HEK293 (cell line): ENCODE results near the gene USP2.

Experiments
- CTCF ChIA-PET: fragments of 350-600 bp; formaldehyde crosslinking; extraction: SDS; loops from one replicate; lab custom pipeline; 2021; ENCODE audit warnings: antibody characterized with exemption; lab: Yijun Ruan, JAX
- POLR2A ChIA-PET: fragments of 300-600 bp; formaldehyde crosslinking; extraction: SDS; loops from one replicate; lab custom pipeline; 2020; ENCODE audit warnings: antibody characterized with exemption, inconsistent platforms; lab: Yijun Ruan, JAX
- H3K27ac ChIP-seq: fragments of 200-500 bp; sonication (Bioruptor generic); 2 replicates; pipeline ENCODE4 v1.5.1; 2014; ENCODE audit warnings: low read depth, low read length, control low read depth, inconsistent platforms; ENCODE audit errors: extremely low read depth
- H3K36me3 ChIP-seq, 2 experiments: fragments of 200-500 bp in 1 of 2; sonication (Bioruptor generic) in 1 of 2; 1 replicate in 1 of 2; 2 replicates in 1 of 2; pipeline ENCODE4 v1.5.1; 2014 to 2017; ENCODE audit warnings: inconsistent platforms in 2 of 2, low read length in 2 of 2; ENCODE audit not compliant: control insufficient read depth in 2 of 2, insufficient read depth in 1 of 2
- H3K4me1 ChIP-seq: fragments of 200-500 bp; sonication (Bioruptor generic); 2 replicates; pipeline ENCODE4 v1.5.1; 2014; ENCODE audit warnings: mild to moderate bottlenecking, low read length, inconsistent platforms; ENCODE audit not compliant: control insufficient read depth, insufficient read depth
- H3K4me3 ChIP-seq: 2 replicates; pipeline ENCODE4 v1.5.1; 2011; ENCODE audit warnings: low read depth, mild to moderate bottlenecking, control low read depth, low read length, moderate library complexity
- H3K9me3 ChIP-seq: fragments of 200-500 bp; sonication (Bioruptor generic); 2 replicates; pipeline ENCODE4 v1.5.1; 2014; ENCODE audit warnings: low read depth, low read length, inconsistent platforms; ENCODE audit not compliant: control insufficient read depth, insufficient read depth
- BCL11A ChIP-seq: fragments of 450-650 bp; formaldehyde crosslinking; IDR thresholded peaks from 2 replicates; pipeline ENCODE4 v1.5.1; 2016; ENCODE audit warnings: low read depth, missing biosample characterization, missing genetic modification characterization
- BCL11B ChIP-seq: fragments of 450-650 bp; formaldehyde crosslinking; IDR thresholded peaks from 2 replicates; pipeline ENCODE4 v1.5.1; 2016; ENCODE audit warnings: low read depth, missing biosample characterization, missing genetic modification characterization
- FEZF1 ChIP-seq: fragments of 450-650 bp; formaldehyde crosslinking; IDR thresholded peaks from 2 replicates; pipeline ENCODE4 v1.5.1; 2016; ENCODE audit warnings: missing biosample characterization, missing genetic modification characterization
- HOXA7 ChIP-seq: sonication (generic); formaldehyde crosslinking; IDR thresholded peaks from 2 replicates; pipeline ENCODE4 v1.8.1; 2022; ENCODE audit warnings: missing genetic modification reagents, borderline replicate concordance
- HOXD13 ChIP-seq: sonication (generic); formaldehyde crosslinking; IDR thresholded peaks from 2 replicates; pipeline ENCODE4 v1.8.0; 2022; ENCODE audit warnings: missing genetic modification reagents, borderline replicate concordance
- SCRT2 ChIP-seq: fragments of 450-650 bp; formaldehyde crosslinking; IDR thresholded peaks from 2 replicates; pipeline ENCODE4 v1.5.1; 2016; ENCODE audit warnings: missing biosample characterization, missing genetic modification characterization
- WT1 ChIP-seq: fragments of 450-650 bp; formaldehyde crosslinking; IDR thresholded peaks from 2 replicates; pipeline ENCODE4 v1.5.1; 2016; ENCODE audit warnings: missing biosample characterization, missing genetic modification characterization
- ZBTB17 ChIP-seq: fragments of 450-650 bp; formaldehyde crosslinking; IDR thresholded peaks from 2 replicates; pipeline ENCODE4 v1.5.1; 2016; ENCODE audit warnings: missing biosample characterization, missing genetic modification characterization
- ZFP3 ChIP-seq: fragments of 450-650 bp; formaldehyde crosslinking; IDR thresholded peaks from 2 replicates; pipeline ENCODE4 v1.5.1; 2016; ENCODE audit warnings: low read depth, missing biosample characterization, missing genetic modification characterization
- ZNF248 ChIP-seq: fragments of 450-650 bp; formaldehyde crosslinking; IDR thresholded peaks from 2 replicates; pipeline ENCODE4 v1.5.1; 2017; ENCODE audit warnings: missing biosample characterization, missing genetic modification characterization
- ZNF292 ChIP-seq: fragments of 450-650 bp; formaldehyde crosslinking; IDR thresholded peaks from 2 replicates; pipeline ENCODE4 v1.5.1; 2016; ENCODE audit warnings: low read depth, missing biosample characterization, missing genetic modification characterization, borderline replicate concordance
- ZNF335 ChIP-seq: fragments of 450-650 bp; formaldehyde crosslinking; conservative IDR thresholded peaks from 2 replicates; pipeline ENCODE4 v1.5.1; 2016; ENCODE audit warnings: missing biosample characterization, missing genetic modification characterization
- ZNF37A ChIP-seq: fragments of 450-650 bp; IDR thresholded peaks from 2 replicates; pipeline ENCODE4 v1.5.1; 2018; ENCODE audit warnings: missing biosample characterization, missing genetic modification characterization
- ZNF530 ChIP-seq: fragments of 450-650 bp; formaldehyde crosslinking; IDR thresholded peaks from 2 replicates; pipeline ENCODE4 v1.5.1; 2016; ENCODE audit warnings: low read depth, missing biosample characterization, missing genetic modification characterization
- ZNF561 ChIP-seq: fragments of 450-650 bp; IDR thresholded peaks from 2 replicates; pipeline ENCODE4 v1.5.1; 2018; ENCODE audit warnings: missing biosample characterization, missing genetic modification characterization, borderline replicate concordance
- ZSCAN16 ChIP-seq: fragments of 450-650 bp; formaldehyde crosslinking; IDR thresholded peaks from 2 replicates; pipeline ENCODE4 v1.5.1; 2016; ENCODE audit warnings: missing biosample characterization, missing genetic modification characterization
- ZXDB ChIP-seq: fragments of 450-650 bp; formaldehyde crosslinking; IDR thresholded peaks from 2 replicates; pipeline ENCODE4 v1.5.1; 2016; ENCODE audit warnings: missing biosample characterization, missing genetic modification characterization
- TF ChIP-seq, protein P1 (sequence below): fragments of 450-650 bp; formaldehyde crosslinking; conservative IDR thresholded peaks from 2 replicates; pipeline ENCODE4 v1.5.1; 2016; ENCODE audit warnings: low read depth, missing biosample characterization, missing genetic modification characterization
- TF ChIP-seq, protein P2 (sequence below): fragments of 450-650 bp; formaldehyde crosslinking; IDR thresholded peaks from 2 replicates; pipeline ENCODE4 v1.5.1; 2016; ENCODE audit warnings: missing biosample characterization, missing genetic modification characterization
- TF ChIP-seq, protein P3 (sequence below): fragments of 450-650 bp; formaldehyde crosslinking; conservative IDR thresholded peaks from 2 replicates; pipeline ENCODE4 v1.5.1; 2016; ENCODE audit warnings: low read depth, missing biosample characterization, missing genetic modification characterization
- TF ChIP-seq, protein P4 (sequence below): fragments of 450-650 bp; formaldehyde crosslinking; IDR thresholded peaks from 2 replicates; pipeline ENCODE4 v1.5.1; 2016; ENCODE audit warnings: missing biosample characterization, missing genetic modification characterization, borderline replicate concordance

Gene USP2

DNA sequence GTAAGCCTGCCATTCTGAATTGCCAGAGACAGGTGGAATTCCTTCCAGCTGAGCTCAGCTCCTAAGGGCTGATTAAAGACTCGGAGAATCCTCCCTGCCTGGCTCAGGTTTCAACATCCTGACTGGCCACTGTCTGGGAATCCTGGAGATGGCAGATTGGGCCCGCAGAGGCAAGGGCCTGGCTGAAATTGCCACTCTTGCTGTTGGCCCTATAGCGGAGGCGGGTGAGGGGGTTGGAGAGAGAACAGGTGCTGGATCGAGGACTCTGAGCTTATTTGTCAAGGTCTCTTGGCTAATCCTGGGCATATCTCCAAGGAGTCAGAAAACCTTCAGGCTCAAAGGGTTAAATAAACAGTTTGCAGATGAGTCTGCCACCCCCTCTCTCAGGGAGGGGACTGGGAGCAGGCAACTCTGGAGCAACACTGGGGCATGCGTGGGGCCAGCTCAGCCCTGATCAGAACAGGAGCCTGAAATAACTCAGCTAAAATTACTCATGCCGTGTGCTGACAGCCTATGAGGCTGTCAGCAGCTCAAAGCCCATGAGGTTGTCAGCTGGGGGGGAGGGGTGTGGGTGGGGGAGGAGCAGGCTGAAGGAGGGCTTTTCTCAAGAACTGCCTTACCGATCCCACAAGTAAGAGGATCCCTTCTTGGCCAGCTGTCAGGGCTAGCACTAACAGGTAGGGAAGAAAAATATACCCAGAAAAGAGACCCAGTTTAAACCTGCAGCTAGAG, 20.3 kb downstream of the USP2 start:
- no peak overlapping the region; the same call in 1 of the 2 replicates for H3K4me3 ChIP-seq
- ChIA-PET POLR2A (interaction anchor here (0.5 to 2.7 kb wide), 20 partner anchors 9 to 509 kb away, joined by 3 to 39 read pairs (median 4); partner anchors contain the start of genes C1QTNF5, CBL, DPAGT1 and HMBS), CTCF (interaction anchor here (0.6 to 2.5 kb wide), 17 partner anchors 9 to 618 kb away, joined by 3 to 33 read pairs (median 5); partner anchors contain the start of genes MFRP and USP2)
- no peaks in the 10 kb centered on the region for H3K9me3 ChIP-seq
- H3K36me3 ChIP-seq = peaks cover 0 to 35% of the 10 kb centered on the region in 2 experiments; a peak in 1 of 3 replicates
- peaks cover 9% of the 10 kb centered on the region for H3K4me1 ChIP-seq
- H3K27ac ChIP-seq = peak overlapping the region; percentile 49; the same call in 1 of the 2 replicates
- no peak for TF ChIP-seq HOXA7 (CRISPR knock-in tag)
- no peak for TF ChIP-seq HOXD13 (CRISPR knock-in tag)
- TF ChIP-seq BCL11B (tag by site-specific recombination) = no peak
- TF ChIP-seq, protein P1, sequence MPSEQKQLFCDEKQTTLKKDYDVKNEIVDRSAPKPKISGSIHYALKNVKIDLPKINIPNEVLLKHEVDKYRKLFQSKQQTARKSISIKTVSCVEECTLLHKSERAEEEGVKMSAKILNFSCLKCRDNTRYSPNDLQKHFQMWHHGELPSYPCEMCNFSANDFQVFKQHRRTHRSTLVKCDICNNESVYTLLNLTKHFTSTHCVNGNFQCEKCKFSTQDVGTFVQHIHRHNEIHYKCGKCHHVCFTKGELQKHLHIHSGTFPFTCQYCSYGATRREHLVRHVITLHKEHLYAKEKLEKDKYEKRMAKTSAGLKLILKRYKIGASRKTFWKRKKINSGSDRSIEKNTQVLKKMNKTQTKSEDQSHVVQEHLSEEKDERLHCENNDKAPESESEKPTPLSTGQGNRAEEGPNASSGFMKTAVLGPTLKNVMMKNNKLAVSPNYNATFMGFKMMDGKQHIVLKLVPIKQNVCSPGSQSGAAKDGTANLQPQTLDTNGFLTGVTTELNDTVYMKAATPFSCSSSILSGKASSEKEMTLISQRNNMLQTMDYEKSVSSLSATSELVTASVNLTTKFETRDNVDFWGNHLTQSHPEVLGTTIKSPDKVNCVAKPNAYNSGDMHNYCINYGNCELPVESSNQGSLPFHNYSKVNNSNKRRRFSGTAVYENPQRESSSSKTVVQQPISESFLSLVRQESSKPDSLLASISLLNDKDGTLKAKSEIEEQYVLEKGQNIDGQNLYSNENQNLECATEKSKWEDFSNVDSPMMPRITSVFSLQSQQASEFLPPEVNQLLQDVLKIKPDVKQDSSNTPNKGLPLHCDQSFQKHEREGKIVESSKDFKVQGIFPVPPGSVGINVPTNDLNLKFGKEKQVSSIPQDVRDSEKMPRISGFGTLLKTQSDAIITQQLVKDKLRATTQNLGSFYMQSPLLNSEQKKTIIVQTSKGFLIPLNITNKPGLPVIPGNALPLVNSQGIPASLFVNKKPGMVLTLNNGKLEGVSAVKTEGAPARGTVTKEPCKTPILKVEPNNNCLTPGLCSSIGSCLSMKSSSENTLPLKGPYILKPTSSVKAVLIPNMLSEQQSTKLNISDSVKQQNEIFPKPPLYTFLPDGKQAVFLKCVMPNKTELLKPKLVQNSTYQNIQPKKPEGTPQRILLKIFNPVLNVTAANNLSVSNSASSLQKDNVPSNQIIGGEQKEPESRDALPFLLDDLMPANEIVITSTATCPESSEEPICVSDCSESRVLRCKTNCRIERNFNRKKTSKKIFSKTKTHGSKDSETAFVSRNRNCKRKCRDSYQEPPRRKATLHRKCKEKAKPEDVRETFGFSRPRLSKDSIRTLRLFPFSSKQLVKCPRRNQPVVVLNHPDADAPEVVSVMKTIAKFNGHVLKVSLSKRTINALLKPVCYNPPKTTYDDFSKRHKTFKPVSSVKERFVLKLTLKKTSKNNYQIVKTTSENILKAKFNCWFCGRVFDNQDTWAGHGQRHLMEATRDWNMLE = no peak
- peak; percentile 88 for TF ChIP-seq WT1 (tag by site-specific recombination)
- TF ChIP-seq ZBTB17 (tag by site-specific recombination) = peak; percentile 98
- TF ChIP-seq, protein P2, sequence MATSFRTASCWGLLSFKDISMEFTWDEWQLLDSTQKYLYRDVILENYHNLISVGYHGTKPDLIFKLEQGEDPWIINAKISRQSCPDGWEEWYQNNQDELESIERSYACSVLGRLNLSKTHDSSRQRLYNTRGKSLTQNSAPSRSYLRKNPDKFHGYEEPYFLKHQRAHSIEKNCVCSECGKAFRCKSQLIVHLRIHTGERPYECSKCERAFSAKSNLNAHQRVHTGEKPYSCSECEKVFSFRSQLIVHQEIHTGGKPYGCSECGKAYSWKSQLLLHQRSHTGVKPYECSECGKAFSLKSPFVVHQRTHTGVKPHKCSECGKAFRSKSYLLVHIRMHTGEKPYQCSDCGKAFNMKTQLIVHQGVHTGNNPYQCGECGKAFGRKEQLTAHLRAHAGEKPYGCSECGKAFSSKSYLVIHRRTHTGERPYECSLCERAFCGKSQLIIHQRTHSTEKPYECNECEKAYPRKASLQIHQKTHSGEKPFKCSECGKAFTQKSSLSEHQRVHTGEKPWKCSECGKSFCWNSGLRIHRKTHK (tag by site-specific recombination) = no peak
- TF ChIP-seq, protein P3, sequence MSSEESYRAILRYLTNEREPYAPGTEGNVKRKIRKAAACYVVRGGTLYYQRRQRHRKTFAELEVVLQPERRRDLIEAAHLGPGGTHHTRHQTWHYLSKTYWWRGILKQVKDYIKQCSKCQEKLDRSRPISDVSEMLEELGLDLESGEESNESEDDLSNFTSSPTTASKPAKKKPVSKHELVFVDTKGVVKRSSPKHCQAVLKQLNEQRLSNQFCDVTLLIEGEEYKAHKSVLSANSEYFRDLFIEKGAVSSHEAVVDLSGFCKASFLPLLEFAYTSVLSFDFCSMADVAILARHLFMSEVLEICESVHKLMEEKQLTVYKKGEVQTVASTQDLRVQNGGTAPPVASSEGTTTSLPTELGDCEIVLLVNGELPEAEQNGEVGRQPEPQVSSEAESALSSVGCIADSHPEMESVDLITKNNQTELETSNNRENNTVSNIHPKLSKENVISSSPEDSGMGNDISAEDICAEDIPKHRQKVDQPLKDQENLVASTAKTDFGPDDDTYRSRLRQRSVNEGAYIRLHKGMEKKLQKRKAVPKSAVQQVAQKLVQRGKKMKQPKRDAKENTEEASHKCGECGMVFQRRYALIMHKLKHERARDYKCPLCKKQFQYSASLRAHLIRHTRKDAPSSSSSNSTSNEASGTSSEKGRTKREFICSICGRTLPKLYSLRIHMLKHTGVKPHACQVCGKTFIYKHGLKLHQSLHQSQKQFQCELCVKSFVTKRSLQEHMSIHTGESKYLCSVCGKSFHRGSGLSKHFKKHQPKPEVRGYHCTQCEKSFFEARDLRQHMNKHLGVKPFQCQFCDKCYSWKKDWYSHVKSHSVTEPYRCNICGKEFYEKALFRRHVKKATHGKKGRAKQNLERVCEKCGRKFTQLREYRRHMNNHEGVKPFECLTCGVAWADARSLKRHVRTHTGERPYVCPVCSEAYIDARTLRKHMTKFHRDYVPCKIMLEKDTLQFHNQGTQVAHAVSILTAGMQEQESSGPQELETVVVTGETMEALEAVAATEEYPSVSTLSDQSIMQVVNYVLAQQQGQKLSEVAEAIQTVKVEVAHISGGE (tag by site-specific recombination) = no peak
- no peak for TF ChIP-seq BCL11A (tag by site-specific recombination)
- TF ChIP-seq ZNF292 (tag by site-specific recombination) = no peak
- TF ChIP-seq SCRT2 (tag by site-specific recombination) = peak; percentile 41; the same call in 1 of the 2 replicates
- TF ChIP-seq ZNF248 (tag by site-specific recombination) = no peak
- TF ChIP-seq ZNF561 (tag by site-specific recombination) = no peak
- TF ChIP-seq FEZF1 (tag by site-specific recombination) = peak; percentile 55
- no peak for TF ChIP-seq ZFP3 (tag by site-specific recombination)
- no peak for TF ChIP-seq ZNF530 (tag by site-specific recombination)
- no peak for TF ChIP-seq ZSCAN16 (tag by site-specific recombination)
- TF ChIP-seq ZNF335 (tag by site-specific recombination) = peak; percentile 86
- TF ChIP-seq, protein P4, sequence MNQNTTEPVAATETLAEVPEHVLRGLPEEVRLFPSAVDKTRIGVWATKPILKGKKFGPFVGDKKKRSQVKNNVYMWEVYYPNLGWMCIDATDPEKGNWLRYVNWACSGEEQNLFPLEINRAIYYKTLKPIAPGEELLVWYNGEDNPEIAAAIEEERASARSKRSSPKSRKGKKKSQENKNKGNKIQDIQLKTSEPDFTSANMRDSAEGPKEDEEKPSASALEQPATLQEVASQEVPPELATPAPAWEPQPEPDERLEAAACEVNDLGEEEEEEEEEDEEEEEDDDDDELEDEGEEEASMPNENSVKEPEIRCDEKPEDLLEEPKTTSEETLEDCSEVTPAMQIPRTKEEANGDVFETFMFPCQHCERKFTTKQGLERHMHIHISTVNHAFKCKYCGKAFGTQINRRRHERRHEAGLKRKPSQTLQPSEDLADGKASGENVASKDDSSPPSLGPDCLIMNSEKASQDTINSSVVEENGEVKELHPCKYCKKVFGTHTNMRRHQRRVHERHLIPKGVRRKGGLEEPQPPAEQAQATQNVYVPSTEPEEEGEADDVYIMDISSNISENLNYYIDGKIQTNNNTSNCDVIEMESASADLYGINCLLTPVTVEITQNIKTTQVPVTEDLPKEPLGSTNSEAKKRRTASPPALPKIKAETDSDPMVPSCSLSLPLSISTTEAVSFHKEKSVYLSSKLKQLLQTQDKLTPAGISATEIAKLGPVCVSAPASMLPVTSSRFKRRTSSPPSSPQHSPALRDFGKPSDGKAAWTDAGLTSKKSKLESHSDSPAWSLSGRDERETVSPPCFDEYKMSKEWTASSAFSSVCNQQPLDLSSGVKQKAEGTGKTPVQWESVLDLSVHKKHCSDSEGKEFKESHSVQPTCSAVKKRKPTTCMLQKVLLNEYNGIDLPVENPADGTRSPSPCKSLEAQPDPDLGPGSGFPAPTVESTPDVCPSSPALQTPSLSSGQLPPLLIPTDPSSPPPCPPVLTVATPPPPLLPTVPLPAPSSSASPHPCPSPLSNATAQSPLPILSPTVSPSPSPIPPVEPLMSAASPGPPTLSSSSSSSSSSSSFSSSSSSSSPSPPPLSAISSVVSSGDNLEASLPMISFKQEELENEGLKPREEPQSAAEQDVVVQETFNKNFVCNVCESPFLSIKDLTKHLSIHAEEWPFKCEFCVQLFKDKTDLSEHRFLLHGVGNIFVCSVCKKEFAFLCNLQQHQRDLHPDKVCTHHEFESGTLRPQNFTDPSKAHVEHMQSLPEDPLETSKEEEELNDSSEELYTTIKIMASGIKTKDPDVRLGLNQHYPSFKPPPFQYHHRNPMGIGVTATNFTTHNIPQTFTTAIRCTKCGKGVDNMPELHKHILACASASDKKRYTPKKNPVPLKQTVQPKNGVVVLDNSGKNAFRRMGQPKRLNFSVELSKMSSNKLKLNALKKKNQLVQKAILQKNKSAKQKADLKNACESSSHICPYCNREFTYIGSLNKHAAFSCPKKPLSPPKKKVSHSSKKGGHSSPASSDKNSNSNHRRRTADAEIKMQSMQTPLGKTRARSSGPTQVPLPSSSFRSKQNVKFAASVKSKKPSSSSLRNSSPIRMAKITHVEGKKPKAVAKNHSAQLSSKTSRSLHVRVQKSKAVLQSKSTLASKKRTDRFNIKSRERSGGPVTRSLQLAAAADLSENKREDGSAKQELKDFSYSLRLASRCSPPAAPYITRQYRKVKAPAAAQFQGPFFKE = no peak
- peak; percentile 53; the same call in 1 of the 2 replicates for TF ChIP-seq ZXDB
- TF ChIP-seq ZNF37A (tag by site-specific recombination) = no peak
